HEK293 (cell line): ENCODE data around the gene SLC31A1.
"Not testable (repeated sequence)": the region's sequence is repeated elsewhere in the genome, so short reads cannot be mapped to it uniquely, and the experiment has no call there.

ENCODE experiments used
- CTCF ChIP-seq: fragments of 450-650 bp; formaldehyde crosslinking; IDR thresholded peaks from 2 replicates; pipeline ENCODE4 v1.5.1; 2016; ENCODE audit warnings: missing biosample characterization, missing genetic modification characterization
- ZBTB1 ChIP-seq: fragments of 450-650 bp; formaldehyde crosslinking; IDR thresholded peaks from 2 replicates; pipeline ENCODE4 v1.5.1; 2016; ENCODE audit warnings: missing biosample characterization, missing genetic modification characterization

GRCh38 chr9:113296247-113296646 lies 74.9 kb downstream of the SLC31A1 start:
- not testable (repeated sequence) for TF ChIP-seq ZBTB1, CTCF (tag by site-specific recombination)
